DMS 273 treated with DMSO at 0.1 percent for 48 hours (cell line): ENCODE measurements around the gene TPST1.
"Not testable (repeated sequence)": the region's sequence is repeated elsewhere in the genome, so short reads cannot be mapped to it uniquely, and the experiment has no call there.

ENCODE experiments used
- DNase-seq: peaks from one replicate; lab custom pipeline; 2025; lab: John Stamatoyannopoulos, UW

TPST1 gene

GRCh38 chr7:66379542-66380160 lies 174.5 kb downstream of the TPST1 start:
- no peak for DNase-seq

GRCh38 chr7:66380272-66380888 lies 175.2 kb downstream of the TPST1 start:
- no peak for DNase-seq

GRCh38 chr7:66382182-66382923 lies 177.2 kb downstream of the TPST1 start:
- not testable (repeated sequence) for DNase-seq

GRCh38 chr7:66385191-66385905 lies 180.2 kb downstream of the TPST1 start:
- DNase-seq, result not testable (repeated sequence)

GRCh38 chr7:66395128-66395571 lies 190.0 kb downstream of the TPST1 start:
- DNase-seq, result not testable (repeated sequence)

GRCh38 chr7:66396052-66396451 lies 190.9 kb downstream of the TPST1 start:
- DNase-seq, result not testable (repeated sequence)

- DNase-seq, result not testable (repeated sequence)
These were observed 193.7 kb downstream of the TPST1 start for GRCh38 chr7:66398841-66399240.

DNA sequence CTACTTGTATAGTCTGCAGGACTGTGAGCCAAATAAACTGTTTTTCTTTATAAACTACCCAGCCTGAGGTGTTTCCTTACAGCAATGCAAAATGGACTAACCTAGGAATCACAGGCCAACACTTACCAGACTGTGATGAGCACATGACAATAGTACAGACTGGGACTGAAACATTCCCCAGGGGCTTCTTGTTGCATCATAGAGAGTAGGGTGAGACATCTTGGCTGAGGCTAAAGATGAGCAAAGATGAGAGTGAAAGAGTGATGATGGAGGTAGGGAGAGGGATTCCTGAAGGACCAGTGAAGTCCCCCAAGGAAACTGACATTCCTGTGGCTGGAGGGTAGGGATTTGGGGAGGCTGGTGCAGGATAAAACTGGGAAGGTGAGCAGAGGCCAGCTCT lies 194.4 kb downstream of the TPST1 start:
- DNase-seq, result no peak

- no peak for DNase-seq
These were observed 195.3 kb downstream of the TPST1 start for GRCh38 chr7:66400400-66400799.

DNA sequence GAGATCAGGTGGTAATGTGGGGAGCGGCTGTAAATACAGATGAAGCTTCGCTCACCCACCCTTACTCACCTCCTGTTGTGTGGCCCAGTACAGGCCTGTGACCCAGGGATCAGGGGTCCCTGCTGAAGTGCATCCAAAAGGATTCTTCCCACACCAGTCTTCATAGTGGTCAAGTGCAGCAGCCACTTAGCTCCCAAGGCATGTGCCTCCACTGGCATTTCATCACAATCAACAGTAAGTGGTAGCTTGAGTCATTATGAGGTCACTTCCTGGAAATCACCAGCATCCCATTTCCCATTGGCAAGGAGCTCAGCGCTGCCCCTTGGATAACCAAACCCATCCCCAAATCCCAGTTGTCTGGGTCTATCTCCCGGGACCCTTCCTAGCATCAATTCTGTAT lies 196.0 kb downstream of the TPST1 start:
- DNase-seq, result not testable (repeated sequence)

DNA sequence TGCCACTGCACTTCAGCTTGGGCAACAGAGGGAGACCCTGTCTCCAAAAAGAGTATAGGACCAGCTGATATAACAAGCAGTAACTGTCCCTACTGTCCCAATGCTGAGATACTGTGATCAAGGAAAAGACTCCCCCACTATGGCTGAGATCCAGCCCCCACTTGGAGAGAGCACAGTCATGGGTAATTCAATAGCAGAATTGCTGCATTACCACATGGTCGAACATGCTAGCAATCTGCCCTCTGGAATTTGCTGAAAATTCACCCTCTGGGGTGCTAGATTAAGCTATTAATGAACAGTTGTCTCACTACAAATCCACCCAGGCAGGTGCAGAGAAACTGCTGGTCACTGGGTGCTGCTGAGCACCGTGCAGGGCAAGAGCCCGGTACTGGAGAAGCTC lies 196.8 kb downstream of the TPST1 start:
- DNase-seq, result not testable (repeated sequence)

DNA sequence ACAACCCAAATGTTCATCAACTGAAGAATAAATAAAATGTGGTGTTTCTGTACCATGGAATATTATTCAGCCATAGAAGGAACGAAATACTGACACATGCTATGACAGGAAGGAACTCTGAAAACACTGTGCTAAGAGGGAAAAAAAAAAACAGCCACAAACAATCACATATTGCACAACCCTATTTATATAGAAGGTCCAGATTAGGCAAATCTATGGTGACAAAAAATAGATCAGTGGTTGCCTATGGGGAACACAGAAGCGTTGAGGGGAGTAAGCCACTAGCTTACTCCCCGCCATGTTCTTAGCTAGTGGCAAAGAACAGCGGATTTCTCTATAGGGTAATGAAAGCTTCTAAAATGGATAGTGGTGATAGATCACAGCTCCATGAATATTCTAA lies 198.4 kb downstream of the TPST1 start:
- no peak for DNase-seq

DNA sequence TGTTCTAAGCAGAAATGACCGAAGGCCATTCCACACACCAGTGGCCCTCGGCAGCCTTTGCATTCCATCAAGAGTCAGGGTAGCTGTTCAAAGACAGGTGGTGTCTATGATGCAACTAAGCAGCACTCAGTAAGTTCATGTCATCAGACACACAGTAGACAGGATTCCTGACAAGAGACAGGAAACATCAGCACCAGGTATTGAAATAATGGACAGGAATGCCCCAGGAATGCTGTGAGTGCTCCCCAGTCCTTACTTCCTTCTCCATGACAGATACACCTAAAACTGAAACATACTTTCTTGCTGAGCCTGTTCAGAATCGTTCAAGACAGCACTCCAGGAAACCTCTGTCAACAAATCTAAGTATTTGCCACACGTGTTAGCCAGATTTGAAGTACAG lies 204.4 kb downstream of the TPST1 start:
- DNase-seq, result no peak
